H1 (cell line): ENCODE measurements around the gene PARP1. TPM values are rescaled to one million over a fixed set of nuclear protein-coding genes. Genes with fewer than 3 reads are reported as not detected.

Experiments
- CHD1 ChIP-seq: IDR thresholded peaks from 2 replicates; pipeline ENCODE4 v1.6.1; 2012; ENCODE audit warnings: low read depth, low read length, improper control_type of control experiment
- CTCF ChIP-seq, 3 experiments: IDR thresholded peaks; 1 replicate in 2 of 3; 2 replicates in 1 of 3; pipeline versions ENCODE4 v1.5.1 to v1.6.1; 2011; ENCODE audit warnings: low read length in 3 of 3, mild to moderate bottlenecking in 3 of 3, inconsistent platforms in 2 of 3, low read depth in 1 of 3, moderate library complexity in 1 of 3; ENCODE audit not compliant: insufficient read depth in 1 of 3; ENCODE audit errors: control extremely low read depth in 1 of 3
- GABPA ChIP-seq: IDR thresholded peaks from 2 replicates; pipeline ENCODE4 v1.6.1; 2011; ENCODE audit warnings: mild to moderate bottlenecking, low read length, moderate library complexity, borderline replicate concordance; ENCODE audit not compliant: insufficient read depth
- MAX ChIP-seq: IDR thresholded peaks from 2 replicates; pipeline ENCODE4 v1.6.1; 2012; ENCODE audit warnings: inconsistent platforms
- TBP ChIP-seq: IDR thresholded peaks from 2 replicates; pipeline ENCODE4 v1.6.1; 2011; ENCODE audit warnings: low read depth, low read length, improper control_type of control experiment
- USF2 ChIP-seq: IDR thresholded peaks from 2 replicates; pipeline ENCODE4 v1.6.1; 2011; ENCODE audit warnings: low read length, improper control_type of control experiment
- polyA plus RNA-seq, 7 experiments: library from polyadenylated mRNA; depleted of rRNA in 3 of 7; stranded (reverse) in 5 of 7; unstranded in 2 of 7; fragments of >200 nt in 5 of 7; fragments of 200-250 nt in 2 of 7; gene quantifications; 1 replicate in 5 of 7; 2 replicates in 1 of 7; 4 replicates in 1 of 7; pipeline versions ENCODE4 v1.2.1 to v1.2.3, GENCODE V29; 2011 to 2013; ENCODE audit warnings: missing spikeins in 2 of 7, mixed read lengths in 2 of 7
- total RNA-seq: library from RNA; stranded (reverse); fragmentation: NEBNext Ultra II Directional; extraction: Animal tissue kit (Norgen Biotek cat#: 25700); gene quantifications from 2 replicates; pipeline ENCODE4 v1.2.1, GENCODE V29; 2021

Gene PARP1
- total and polyA plus RNA-seq, 2 of the 8 experiments (the other 6 are each of a cell fraction or from before 2014, with no cell fraction given): 416 to 441 TPM

GRCh38 chr1:226436472-226436854 is 28.6 kb upstream of the PARP1 start (continued):
- TF ChIP-seq TBP (no peak), GABPA (no peak), MAX (no peak), CHD1 (no peak), CTCF (IDR thresholded peaks at IDR 0.05; ENCODE audit: control extremely low read depth in 1 of 3, insufficient read depth in 1 of 3, low read depth in 1 of 3, low read length in 3 of 3) (no peak), USF2 (no peak)
